Fibroblast of lung (primary cell): ENCODE data around the gene ACOT6. TPM values are rescaled to one million over a fixed set of nuclear protein-coding genes. Genes with fewer than 3 reads are reported as not detected.
"Not testable (repeated sequence)": the region's sequence is repeated elsewhere in the genome, so short reads cannot be mapped to it uniquely, and the experiment has no call there.

ENCODE experiments used
- DNase-seq, 2 donors: peaks; one replicate each; pipeline versions ENCODE4 v3.0.0 to v3.0.0-alpha.2; 2010; ENCODE audit warnings: low read depth in 2 of 2
- H2AFZ ChIP-seq: 2 replicates; pipeline ENCODE4 v1.5.1; 2012; ENCODE audit warnings: low read length, control low read depth, inconsistent platforms
- H3K27ac ChIP-seq: 2 replicates; pipeline ENCODE4 v1.5.1; 2011; ENCODE audit warnings: low read length, control low read depth; ENCODE audit not compliant: insufficient read depth
- H3K27me3 ChIP-seq: 2 replicates; pipeline ENCODE4 v1.5.1; 2011; ENCODE audit warnings: mild to moderate bottlenecking, low read length; ENCODE audit not compliant: control insufficient read depth, insufficient read depth
- H3K36me3 ChIP-seq: 2 replicates; pipeline ENCODE4 v1.5.1; 2011; ENCODE audit warnings: low read length; ENCODE audit not compliant: control insufficient read depth, insufficient read depth
- H3K4me1 ChIP-seq: 2 replicates; pipeline ENCODE4 v1.5.1; 2011; ENCODE audit warnings: low read length; ENCODE audit not compliant: control insufficient read depth, insufficient read depth; ENCODE audit errors: extremely low read depth
- H3K4me2 ChIP-seq: 2 replicates; pipeline ENCODE4 v1.5.1; 2011; ENCODE audit warnings: low read length, control low read depth; ENCODE audit not compliant: insufficient read depth; ENCODE audit errors: extremely low read depth
- H3K4me3 ChIP-seq, 4 experiments: fragments of 200-600 bp in 1 of 4; sonication (generic) in 1 of 4; replicated peaks in 1 of 4; 2 replicates each; pipeline ENCODE4 v1.5.1; 2011 to 2016; ENCODE audit warnings: low read length in 4 of 4, low read depth in 3 of 4, mild to moderate bottlenecking in 3 of 4, control low read depth in 2 of 4, inconsistent platforms in 1 of 4, mixed read lengths in 1 of 4; ENCODE audit not compliant: insufficient read depth in 1 of 4; ENCODE audit errors: control extremely low read depth in 1 of 4
- H3K79me2 ChIP-seq: 2 replicates; pipeline ENCODE4 v1.5.1; 2012; ENCODE audit warnings: mild to moderate bottlenecking, low read length, inconsistent platforms; ENCODE audit not compliant: control insufficient read depth, insufficient read depth
- H3K9ac ChIP-seq: 2 replicates; pipeline ENCODE4 v1.5.1; 2011; ENCODE audit warnings: mild to moderate bottlenecking, low read length, control low read depth; ENCODE audit not compliant: insufficient read depth
- H3K9me3 ChIP-seq: 2 replicates; pipeline ENCODE4 v1.5.1; 2012; ENCODE audit warnings: low read depth, low read length; ENCODE audit not compliant: control insufficient read depth, insufficient read depth
- H4K20me1 ChIP-seq: 2 replicates; pipeline ENCODE4 v1.5.1; 2011; ENCODE audit warnings: low read length; ENCODE audit not compliant: control insufficient read depth, insufficient read depth; ENCODE audit errors: extremely low read depth
- EZH2 ChIP-seq: IDR thresholded peaks from 2 replicates; pipeline ENCODE4 v1.5.1; 2012; ENCODE audit warnings: low read length, control low read depth, mild to moderate bottlenecking; ENCODE audit errors: missing control alignments
- polyA minus RNA-seq: library from RNA; depleted of rRNA, polyadenylated mRNA; stranded (reverse); fragments of >200 nt; gene quantifications from 2 replicates; pipeline ENCODE4 v1.2.3, GENCODE V29; 2011; ENCODE audit warnings: low replicate concordance
- polyA plus RNA-seq, 2 donors: library from polyadenylated mRNA; depleted of rRNA in 1 of 2; stranded (reverse) in 1 of 2; unstranded in 1 of 2; fragments of >200 nt; gene quantifications; 2 replicates each; pipeline ENCODE4 v1.2.1, GENCODE V29; 2011 to 2012; ENCODE audit warnings: missing spikeins in 1 of 2
- total RNA-seq: library from RNA; depleted of rRNA; stranded (reverse); fragments of >200 nt; gene quantifications from 2 replicates; pipeline ENCODE4 v1.2.1, GENCODE V29; 2014
- TF ChIP-seq, protein P1 (sequence below), 2 donors: IDR thresholded peaks in 1 of 2; conservative IDR thresholded peaks in 1 of 2; 1 replicate in 1 of 2; 2 replicates in 1 of 2; pipeline ENCODE4 v1.5.1; 2011 to 2012; ENCODE audit warnings: low read length in 2 of 2, control low read depth in 1 of 2, inconsistent platforms in 1 of 2, low read depth in 1 of 2, mild to moderate bottlenecking in 1 of 2

Gene ACOT6, protein sequence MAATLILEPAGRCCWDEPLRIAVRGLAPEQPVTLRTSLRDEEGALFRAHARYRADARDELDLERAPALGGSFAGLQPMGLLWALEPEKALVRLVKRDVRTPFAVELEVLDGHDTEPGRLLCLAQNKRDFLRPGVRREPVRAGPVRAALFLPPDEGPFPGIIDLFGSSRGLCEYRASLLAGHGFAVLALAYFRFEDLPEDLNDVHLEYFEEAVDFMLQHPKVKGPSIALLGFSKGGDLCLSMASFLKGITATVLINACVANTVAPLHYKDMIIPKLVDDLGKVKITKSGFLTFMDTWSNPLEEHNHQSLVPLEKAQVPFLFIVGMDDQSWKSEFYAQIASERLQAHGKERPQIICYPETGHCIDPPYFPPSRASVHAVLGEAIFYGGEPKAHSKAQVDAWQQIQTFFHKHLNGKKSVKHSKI
- total RNA-seq (not detected in 2 replicates), polyA plus RNA-seq (not detected in 2 replicates), polyA minus RNA-seq (not detected in 2 replicates)
- polyA plus RNA-seq (2012), result not detected in 2 replicates

DNA sequence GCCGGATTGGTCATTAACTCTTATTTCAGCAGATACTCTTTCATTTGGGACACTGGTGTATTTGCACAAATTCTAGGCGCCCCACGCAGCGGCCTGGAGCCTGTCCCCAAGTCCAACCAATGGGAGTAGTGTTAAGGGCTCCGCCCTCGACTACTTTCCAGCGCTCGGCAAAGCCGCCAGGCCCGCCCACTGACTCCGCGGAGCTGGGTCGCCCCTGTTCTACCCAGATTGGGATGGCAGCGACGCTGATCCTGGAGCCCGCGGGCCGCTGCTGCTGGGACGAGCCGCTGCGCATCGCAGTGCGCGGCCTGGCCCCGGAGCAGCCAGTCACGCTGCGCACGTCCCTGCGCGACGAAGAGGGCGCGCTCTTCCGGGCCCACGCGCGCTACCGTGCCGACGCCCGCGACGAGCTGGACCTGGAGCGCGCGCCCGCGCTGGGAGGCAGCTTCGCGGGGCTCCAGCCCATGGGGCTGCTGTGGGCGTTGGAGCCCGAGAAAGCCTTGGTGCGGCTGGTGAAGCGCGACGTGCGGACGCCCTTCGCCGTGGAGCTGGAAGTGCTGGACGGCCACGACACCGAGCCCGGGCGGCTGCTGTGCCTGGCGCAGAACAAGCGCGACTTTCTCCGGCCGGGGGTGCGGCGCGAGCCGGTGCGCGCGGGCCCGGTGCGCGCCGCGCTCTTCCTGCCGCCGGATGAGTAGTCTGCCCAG, at the start of gene ACOT6:
Gene ACOT6 (plus strand): TSS at position 179 of the 707 bp plus-strand sequence. CDS start 55 bp downstream, at position 234.
- no peaks in the 10 kb centered on the region for H3K79me2 ChIP-seq
- peak within 1 kb of the TSS; percentile 36 to 66 (median 51) for H3K4me3 ChIP-seq
- no peaks in the 10 kb centered on the region for H3K4me1 ChIP-seq
- no peaks in the 10 kb centered on the region for H3K27me3 ChIP-seq
- H4K20me1 ChIP-seq, result no peaks in the 10 kb centered on the region
- no peaks in the 10 kb centered on the region for H3K9me3 ChIP-seq
- no peak within 1 kb of the TSS for H3K27ac ChIP-seq
- H3K36me3 ChIP-seq, result no peaks in the 10 kb centered on the region
- H3K4me2 ChIP-seq, result peak within 1 kb of the TSS; percentile 66
- H2AFZ ChIP-seq, result peak within 1 kb of the TSS; percentile 65
- H3K9ac ChIP-seq, result no peak within 1 kb of the TSS
- TF ChIP-seq EZH2, result no peak
- TF ChIP-seq, protein P1, sequence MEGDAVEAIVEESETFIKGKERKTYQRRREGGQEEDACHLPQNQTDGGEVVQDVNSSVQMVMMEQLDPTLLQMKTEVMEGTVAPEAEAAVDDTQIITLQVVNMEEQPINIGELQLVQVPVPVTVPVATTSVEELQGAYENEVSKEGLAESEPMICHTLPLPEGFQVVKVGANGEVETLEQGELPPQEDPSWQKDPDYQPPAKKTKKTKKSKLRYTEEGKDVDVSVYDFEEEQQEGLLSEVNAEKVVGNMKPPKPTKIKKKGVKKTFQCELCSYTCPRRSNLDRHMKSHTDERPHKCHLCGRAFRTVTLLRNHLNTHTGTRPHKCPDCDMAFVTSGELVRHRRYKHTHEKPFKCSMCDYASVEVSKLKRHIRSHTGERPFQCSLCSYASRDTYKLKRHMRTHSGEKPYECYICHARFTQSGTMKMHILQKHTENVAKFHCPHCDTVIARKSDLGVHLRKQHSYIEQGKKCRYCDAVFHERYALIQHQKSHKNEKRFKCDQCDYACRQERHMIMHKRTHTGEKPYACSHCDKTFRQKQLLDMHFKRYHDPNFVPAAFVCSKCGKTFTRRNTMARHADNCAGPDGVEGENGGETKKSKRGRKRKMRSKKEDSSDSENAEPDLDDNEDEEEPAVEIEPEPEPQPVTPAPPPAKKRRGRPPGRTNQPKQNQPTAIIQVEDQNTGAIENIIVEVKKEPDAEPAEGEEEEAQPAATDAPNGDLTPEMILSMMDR (conservative IDR thresholded peaks at IDR 0.05 in 1 of 2, IDR thresholded peaks at IDR 0.05 in 1 of 2; ENCODE audit: low read depth in 1 of 2, low read length in 2 of 2), result no peak
- DNase-seq, result peak; percentile 71 to 77

DNA sequence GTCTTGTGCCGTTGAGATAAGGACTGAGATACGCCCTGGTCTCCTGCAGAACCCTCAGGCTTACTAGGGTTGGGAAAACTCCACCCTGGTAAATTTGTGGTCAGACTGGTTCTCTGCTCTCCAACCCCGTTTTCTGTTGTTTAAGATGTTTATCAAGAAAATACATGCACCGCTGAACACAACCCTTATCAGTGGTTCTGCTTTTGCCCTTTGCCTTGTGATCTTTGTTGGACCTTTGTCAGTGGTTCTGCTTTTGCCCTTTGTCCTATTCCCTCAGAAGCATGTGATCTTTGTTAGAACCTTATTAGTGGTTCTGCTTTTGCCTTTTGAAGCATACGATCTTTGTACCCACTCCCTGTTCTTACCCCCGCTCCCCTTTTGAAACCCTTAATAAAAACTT, 49.6 kb upstream of the ACOT6 start:
- H2AFZ ChIP-seq, H3K4me3 ChIP-seq, H3K4me2 ChIP-seq, DNase-seq, H3K79me2 ChIP-seq, H3K27ac ChIP-seq, H3K36me3 ChIP-seq, H3K27me3 ChIP-seq, H4K20me1 ChIP-seq, H3K9me3 ChIP-seq, H3K9ac ChIP-seq, H3K4me1 ChIP-seq: not testable (repeated sequence)

DNA sequence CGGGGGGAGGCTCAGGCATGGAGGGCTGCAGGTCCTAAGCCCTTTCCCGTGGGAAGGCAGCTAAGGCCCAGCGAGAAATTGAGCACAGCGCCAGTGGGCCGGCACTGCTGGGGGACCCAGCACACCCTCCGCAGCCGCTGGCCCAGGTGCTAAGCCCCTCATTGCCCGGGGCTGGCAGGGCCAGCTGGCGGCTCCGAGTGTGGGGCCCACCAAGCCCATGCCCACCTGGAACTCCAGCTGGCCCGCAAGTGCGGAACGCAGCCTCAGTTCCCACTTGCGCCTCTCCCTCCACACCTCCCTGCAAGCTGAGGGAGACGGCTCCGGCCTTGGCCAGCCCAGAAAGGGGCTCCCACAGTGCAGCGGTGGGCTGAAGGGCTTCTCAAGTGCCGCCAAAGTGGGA, 45.9 kb upstream of the ACOT6 start:
- H3K4me3 ChIP-seq, H4K20me1 ChIP-seq, H3K27me3 ChIP-seq, H3K4me1 ChIP-seq, H2AFZ ChIP-seq, H3K79me2 ChIP-seq, H3K36me3 ChIP-seq, DNase-seq, H3K27ac ChIP-seq, H3K4me2 ChIP-seq, H3K9me3 ChIP-seq, H3K9ac ChIP-seq: not testable (repeated sequence)

DNA sequence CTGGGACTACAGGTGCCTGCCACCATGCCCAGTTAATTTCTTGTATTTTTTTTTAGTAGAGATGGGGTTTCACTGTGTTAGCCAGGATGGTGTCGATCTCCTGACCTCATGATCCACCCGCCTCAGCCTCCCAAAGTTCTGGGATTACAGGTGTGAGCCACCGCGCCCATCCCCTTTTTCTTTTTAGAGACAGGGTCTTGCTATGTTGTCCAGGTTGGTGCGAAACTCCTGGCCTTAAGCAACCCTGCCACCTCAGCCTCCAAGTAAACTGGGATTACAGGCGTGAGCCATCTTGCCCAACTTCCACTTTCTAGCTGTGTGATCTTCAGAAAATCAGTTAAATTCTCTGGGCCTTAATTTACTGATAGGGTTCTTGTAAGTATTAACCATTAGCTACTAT, 45.4 kb upstream of the ACOT6 start:
- not testable (repeated sequence) for H3K79me2 ChIP-seq, H3K9ac ChIP-seq, DNase-seq

More for the DNA sequence above, 45.4 kb upstream of the ACOT6 start:
- H3K4me3 ChIP-seq, H3K36me3 ChIP-seq, H2AFZ ChIP-seq, H4K20me1 ChIP-seq, H3K27ac ChIP-seq, H3K4me2 ChIP-seq, H3K4me1 ChIP-seq, H3K9me3 ChIP-seq, H3K27me3 ChIP-seq: not testable (repeated sequence)
